ENCODE results near the gene RUBCN. TPM values are rescaled to one million over a fixed set of nuclear protein-coding genes. Genes with fewer than 3 reads are reported as not detected.
"Not testable (repeated sequence)": the region's sequence is repeated elsewhere in the genome, so short reads cannot be mapped to it uniquely, and the experiment has no call there.

RUBCN gene
- total and polyA plus RNA-seq, 10 of the 15 experiments (the other 5 are each of a cell fraction or from before 2014, with no cell fraction given) = 15.5 to 79.9 (median 40.4) TPM

GRCh38 chr3:197711973-197712707 is 24.6 kb downstream of the RUBCN start (continued):
- TF ChIP-seq E2F8 (IDR thresholded peaks at IDR 0.05; ENCODE audit: low read depth, partially characterized antibody) (no peak), SMC3 (IDR thresholded peaks at IDR 0.05; ENCODE audit: borderline replicate concordance, low read length) (no peak), CREM (IDR thresholded peaks at IDR 0.05; ENCODE audit: low read depth) (peak; percentile 97), BCL3 (IDR thresholded peaks at IDR 0.05; ENCODE audit: borderline replicate concordance, insufficient read depth, low read depth, low read length, poor library complexity, severe bottlenecking) (peak; percentile 30), IKZF2 (IDR thresholded peaks at IDR 0.05) (peak; percentile 97 to 98), JUNB (IDR thresholded peaks at IDR 0.05) (peak; percentile 77), KLF5 (IDR thresholded peaks at IDR 0.05; ENCODE audit: partially characterized antibody) (peak; percentile 95), USF2 (IDR thresholded peaks at IDR 0.05; ENCODE audit: borderline replicate concordance, low read depth, low read length) (no peak), RUNX3 (IDR thresholded peaks at IDR 0.05; ENCODE audit: low read length) (peak; percentile 57), SUZ12 (IDR thresholded peaks at IDR 0.05; ENCODE audit: unreplicated experiment) (no peak), PBX3 (IDR thresholded peaks at IDR 0.05; ENCODE audit: insufficient replicate concordance, low read depth, low read length) (peak; percentile 40)

- Histone ChIP-seq H3K36me3 (ENCODE audit: control insufficient read depth in 2 of 2, insufficient read depth in 2 of 2, low read length in 1 of 2) (peaks cover 5 to 14% of the 10 kb centered on the region in 2 experiments), H3K4me1 (ENCODE audit: control insufficient read depth, insufficient read depth, low read length) (peaks cover 46% of the 10 kb centered on the region), H3K27ac (ENCODE audit: control insufficient read depth, insufficient read depth) (peak overlapping the region; percentile 95), H3K4me2 (ENCODE audit: control insufficient read depth, insufficient read depth) (peak overlapping the region; percentile 84; the same call in 1 of the 2 replicates), H3K79me2 (ENCODE audit: control insufficient read depth, insufficient read depth, low read length) (peaks cover 62% of the 10 kb centered on the region)
- 88% methylated on average over 5 of the region's 5 CpGs for WGBS (ENCODE audit: insufficient coverage, insufficient replicate concordance, low lambda C conversion rate, missing lambda C conversion rate)
- ChIA-PET RAD21 (ENCODE audit: unreplicated experiment) (interaction anchor here (0.8 to 5.8 kb wide), 8 partner anchors 9 to 110 kb away, joined by 3 to 59 read pairs (median 5); partner anchors contain the start of gene RUBCN), SMC1A (ENCODE audit: uncharacterized antibody, unreplicated experiment) (interaction anchor here (0.9 to 8.1 kb wide), 8 partner anchors 15 to 89 kb away, joined by 3 to 163 read pairs (median 14); partner anchors contain the start of genes FYTTD1, LRCH3 and RUBCN), POLR2A (interaction anchor here (0.9 to 6.0 kb wide), 9 partner anchors 13 to 156 kb away, joined by 3 to 72 read pairs (median 7); partner anchors contain the start of genes BDH1 and RUBCN), CTCF (interaction anchor here (1.0 to 5.1 kb wide), 7 partner anchors 13 to 112 kb away, joined by 3 to 37 read pairs (median 10); partner anchors contain the start of gene RUBCN)
- FAIRE-seq; BruUV-seq (replicated peaks); H2AFZ ChIP-seq (ENCODE audit: control insufficient read depth, low read depth, low read length); H3K9me3 ChIP-seq (replicated peaks; ENCODE audit: control insufficient read depth, insufficient read depth, low read length); H3K9ac ChIP-seq (ENCODE audit: control insufficient read depth, insufficient read depth, low read length); H3K4me3 ChIP-seq; DNase-seq (ENCODE audit: low read depth, low spot score); ATAC-seq; H3K27me3 ChIP-seq (replicated peaks in 1 of 2; ENCODE audit: control insufficient read depth in 2 of 2, insufficient read depth in 2 of 2, low read length in 1 of 2); in situ Hi-C loops (cut with MboI); H4K20me1 ChIP-seq (ENCODE audit: control insufficient read depth, insufficient read depth): not testable (repeated sequence)
- intact Hi-C loops (cut with micrococcal nuclease; ENCODE audit: unreplicated experiment) = loop anchor here (5.0 kb wide), 1 partner anchor 41 kb away; no protein-coding TSS in a partner anchor
Observed at GRCh38 chr3:197710965-197711364, 25.7 kb downstream of the RUBCN start.

Measured in GM12878 (cell line).